ENCODE results near the gene ZNF282. TPM values are rescaled to one million over a fixed set of nuclear protein-coding genes. Genes with fewer than 3 reads are reported as not detected.
"Not testable (repeated sequence)": the region's sequence is repeated elsewhere in the genome, so short reads cannot be mapped to it uniquely, and the experiment has no call there.

The ZNF282 gene
- total RNA-seq, 2 donors from 2014 or later, result 30.0 to 33.2 TPM

DNA sequence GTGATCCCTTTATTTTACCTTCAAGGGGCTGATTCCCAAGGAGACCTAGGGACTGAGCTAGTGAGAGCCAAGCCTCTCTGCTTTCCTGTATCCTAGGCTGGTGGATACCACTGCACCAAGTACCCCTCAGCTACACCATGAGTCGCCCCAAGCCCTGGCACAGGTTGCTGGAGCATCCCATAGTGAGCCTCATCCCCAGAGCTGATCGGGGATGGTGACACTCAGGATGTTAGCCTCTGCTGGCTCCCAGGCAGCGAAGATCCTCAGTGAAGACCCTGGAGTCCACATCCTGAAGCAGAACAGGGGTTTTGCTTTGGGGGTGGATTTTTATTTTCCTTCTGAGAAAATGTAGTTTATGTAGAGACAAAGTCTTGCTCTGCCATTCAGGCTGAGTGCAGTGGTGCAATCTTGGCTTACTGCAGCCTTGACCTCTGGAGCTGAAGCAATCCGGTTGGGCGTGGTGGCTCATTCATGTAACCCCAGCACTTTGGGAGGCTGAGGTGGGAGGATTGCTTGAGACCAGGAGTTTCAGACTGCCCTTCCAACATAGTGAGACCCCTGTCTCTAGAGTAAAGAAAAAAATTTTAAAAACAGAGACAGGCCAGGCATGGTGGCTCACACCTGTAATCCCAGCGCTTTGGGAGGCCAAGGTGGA is 31.6 kb downstream of the ZNF282 start:
- H3K27ac ChIP-seq, result no peak overlapping the region
- H3K9me3 ChIP-seq, result no peaks in the 10 kb centered on the region
- intact Hi-C loops (cut with DNase I), result no loop called here
- DNase-seq (ENCODE audit: low spot score), result no peak
- no peaks in the 10 kb centered on the region for H3K4me1 ChIP-seq (replicated peaks)
- H3K4me3 ChIP-seq, result no peak overlapping the region
- TF ChIP-seq CTCF (IDR thresholded peaks at IDR 0.05) (no peak), POLR2AphosphoS5 (IDR thresholded peaks at IDR 0.05) (no peak), POLR2A (IDR thresholded peaks at IDR 0.05) (no peak)
- no peaks in the 10 kb centered on the region for H3K27me3 ChIP-seq (replicated peaks; ENCODE audit: insufficient read depth)
- no peaks in the 10 kb centered on the region for H3K36me3 ChIP-seq
- WGBS, result 75% methylated on average over 6 of the region's 6 CpGs

- Histone ChIP-seq H3K27ac (no peak overlapping the region), H3K4me1 (replicated peaks) (no peaks in the 10 kb centered on the region), H3K27me3 (replicated peaks; ENCODE audit: insufficient read depth) (no peaks in the 10 kb centered on the region), H3K4me3 (no peak overlapping the region), H3K36me3 (no peaks in the 10 kb centered on the region), H3K9me3 (no peaks in the 10 kb centered on the region)
- WGBS, result 55% methylated on average over 7 of the region's 7 CpGs
- intact Hi-C loops (cut with DNase I), result no loop called here
- TF ChIP-seq POLR2AphosphoS5 (IDR thresholded peaks at IDR 0.05), result no peak
- no peak for TF ChIP-seq CTCF (IDR thresholded peaks at IDR 0.05)
- TF ChIP-seq POLR2A (IDR thresholded peaks at IDR 0.05), result no peak
- DNase-seq (ENCODE audit: low spot score), result no peak
Observed at GRCh38 chr7:149228831-149229471, 33.6 kb downstream of the ZNF282 start.

- no peaks in the 10 kb centered on the region for H3K36me3 ChIP-seq
- no peak overlapping the region for H3K4me3 ChIP-seq
- no peaks in the 10 kb centered on the region for H3K9me3 ChIP-seq
- TF ChIP-seq POLR2A (IDR thresholded peaks at IDR 0.05) (no peak), CTCF (IDR thresholded peaks at IDR 0.05) (no peak), POLR2AphosphoS5 (IDR thresholded peaks at IDR 0.05) (no peak)
- 68% methylated on average over 6 of the region's 6 CpGs for WGBS
- DNase-seq (ENCODE audit: low spot score), result no peak
- intact Hi-C loops (cut with DNase I), result no loop called here
- H3K27ac ChIP-seq, result no peak overlapping the region
- no peaks in the 10 kb centered on the region for H3K27me3 ChIP-seq (replicated peaks; ENCODE audit: insufficient read depth)
- H3K4me1 ChIP-seq (replicated peaks), result no peaks in the 10 kb centered on the region
Observed at GRCh38 chr7:149229526-149229925, 34.2 kb downstream of the ZNF282 start.

DNA sequence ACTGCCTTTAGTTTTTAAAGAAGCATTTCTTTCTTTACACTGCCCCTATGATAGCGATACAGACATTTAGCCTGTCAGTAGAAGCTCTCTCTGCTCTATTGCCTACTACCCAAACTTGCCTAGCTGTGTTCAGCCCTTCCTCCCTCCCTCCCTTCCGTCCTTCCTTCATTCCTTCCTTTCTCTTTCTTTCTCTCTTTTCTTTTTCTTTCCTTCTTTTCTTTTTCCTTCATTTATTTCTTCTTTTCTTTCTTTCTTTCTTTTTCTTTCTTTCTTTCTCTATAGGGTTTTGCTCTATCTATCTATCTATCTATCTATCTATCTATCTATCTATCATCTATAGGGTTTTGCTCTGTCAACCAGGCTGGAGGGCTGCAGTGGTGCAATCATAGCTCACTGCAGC is 37.0 kb downstream of the ZNF282 start:
- intact Hi-C loops (cut with DNase I), result no loop called here
- 87% methylated on average over 2 of the region's 2 CpGs for WGBS

GRCh38 chr7:149233655-149234204 is 38.4 kb downstream of the ZNF282 start:
- H3K27ac ChIP-seq; DNase-seq (ENCODE audit: low spot score); H3K9me3 ChIP-seq; intact Hi-C loops (cut with DNase I); H3K36me3 ChIP-seq; H3K4me1 ChIP-seq (replicated peaks); H3K27me3 ChIP-seq (replicated peaks; ENCODE audit: insufficient read depth); H3K4me3 ChIP-seq: not testable (repeated sequence)
- WGBS, result 53% methylated on average over 7 of the region's 7 CpGs

More for the DNA sequence above, 37.0 kb downstream of the ZNF282 start:
- no peaks in the 10 kb centered on the region for H3K36me3 ChIP-seq
- TF ChIP-seq POLR2AphosphoS5 (IDR thresholded peaks at IDR 0.05) (no peak), CTCF (IDR thresholded peaks at IDR 0.05) (no peak), POLR2A (IDR thresholded peaks at IDR 0.05) (no peak)
- H3K4me1 ChIP-seq (replicated peaks), result no peaks in the 10 kb centered on the region
- no peak for DNase-seq (ENCODE audit: low spot score)
- no peaks in the 10 kb centered on the region for H3K9me3 ChIP-seq
- no peak overlapping the region for H3K27ac ChIP-seq
- H3K27me3 ChIP-seq (replicated peaks; ENCODE audit: insufficient read depth), result no peaks in the 10 kb centered on the region
- no peak overlapping the region for H3K4me3 ChIP-seq

All from prostate gland (tissue), 2 donors.